IMR-90 (cell line): ENCODE measurements around the gene FASTKD1. TPM values are rescaled to one million over a fixed set of nuclear protein-coding genes. Genes with fewer than 3 reads are reported as not detected.

Experiments used
- ATAC-seq: fragments of 200-7000 bp; cut with Tn5 transposase; 2 replicates; pipeline ENCODE4 v1.9.1; 2020; ENCODE audit warnings: low read depth, mild to moderate bottlenecking, moderate library complexity
- BruUV-seq: library from RNA; stranded (reverse); fragments of 400-500 nt; replicated peaks from 2 replicates; lab custom pipeline; 2021; lab: Mats Ljungman, UMichigan
- CTCF ChIA-PET: fragments of 300-600 bp; formaldehyde crosslinking; extraction: SDS; loops from one replicate; lab custom pipeline; 2021; ENCODE audit warnings: antibody characterized with exemption; lab: Yijun Ruan, JAX
- POLR2A ChIA-PET: fragments of 300-600 bp; sonication (Branson Sonifier 250); formaldehyde crosslinking; loops from one replicate; lab custom pipeline; 2022; ENCODE audit warnings: antibody characterized with exemption; ENCODE audit not compliant: unreplicated experiment; lab: Charles Lee
- DNase-seq: peaks from one replicate; pipeline ENCODE4 v3.0.0; 2013
- H2AFZ ChIP-seq: replicated peaks from 2 replicates; pipeline ENCODE3; 2013; ENCODE audit warnings: low read length, mild to moderate bottlenecking; ENCODE audit not compliant: poor library complexity
- H2AK5ac ChIP-seq: 2 replicates; pipeline ENCODE4 v1.6.1; 2013; ENCODE audit warnings: low read depth, low read length, inconsistent platforms
- H2AK9ac ChIP-seq: replicated peaks from 2 replicates; pipeline ENCODE3; 2013; ENCODE audit warnings: mild to moderate bottlenecking, low read depth, low read length, moderate library complexity; ENCODE audit not compliant: poor library complexity
- H2BK120ac ChIP-seq: 2 replicates; pipeline ENCODE4 v1.6.1; 2013; ENCODE audit warnings: low read depth, low read length, inconsistent platforms
- H2BK15ac ChIP-seq: 3 replicates; pipeline ENCODE4 v1.6.1; 2013; ENCODE audit warnings: low read depth, low read length, inconsistent platforms
- H2BK20ac ChIP-seq: 2 replicates; pipeline ENCODE4 v1.6.1; 2013; ENCODE audit warnings: low read depth, mild to moderate bottlenecking, inconsistent platforms, low read length, moderate library complexity
- H2BK5ac ChIP-seq: 2 replicates; pipeline ENCODE4 v1.6.1; 2013; ENCODE audit warnings: mild to moderate bottlenecking, low read depth, low read length, inconsistent platforms; ENCODE audit not compliant: poor library complexity, severe bottlenecking
- H3K14ac ChIP-seq: replicated peaks from 2 replicates; pipeline ENCODE4 v1.6.1; 2013; ENCODE audit warnings: low read depth, low read length, inconsistent platforms
- H3K18ac ChIP-seq: 2 replicates; pipeline ENCODE4 v1.6.1; 2013; ENCODE audit warnings: low read depth, low read length, control low read depth
- H3K23ac ChIP-seq: 2 replicates; pipeline ENCODE4 v1.6.1; 2013; ENCODE audit warnings: low read depth, low read length, inconsistent platforms
- H3K27ac ChIP-seq: 2 replicates; pipeline ENCODE4 v1.5.1; 2013; ENCODE audit warnings: mild to moderate bottlenecking, control low read depth, low read length; ENCODE audit not compliant: insufficient read depth
- H3K27me3 ChIP-seq: 2 replicates; pipeline ENCODE4 v1.6.1; 2013; ENCODE audit warnings: low read length; ENCODE audit not compliant: control insufficient read depth, insufficient read depth
- H3K36me3 ChIP-seq: 2 replicates; pipeline ENCODE4 v1.6.1; 2013; ENCODE audit warnings: low read length, mixed read lengths; ENCODE audit not compliant: control insufficient read depth, insufficient read depth
- H3K4ac ChIP-seq: 2 replicates; pipeline ENCODE4 v1.6.1; 2013; ENCODE audit warnings: low read depth, low read length, inconsistent platforms
- H3K4me1 ChIP-seq: 2 replicates; pipeline ENCODE4 v1.6.1; 2013; ENCODE audit warnings: low read length, mixed read lengths; ENCODE audit not compliant: control insufficient read depth, insufficient read depth
- H3K4me2 ChIP-seq: 2 replicates; pipeline ENCODE4 v1.6.1; 2013; ENCODE audit warnings: low read depth, mild to moderate bottlenecking, control low read depth, low read length, moderate library complexity
- H3K4me3 ChIP-seq: 2 replicates; pipeline ENCODE4 v1.5.1; 2013; ENCODE audit warnings: low read depth, mild to moderate bottlenecking, control low read depth, low read length, moderate library complexity; ENCODE audit not compliant: insufficient read depth
- H3K56ac ChIP-seq: 2 replicates; pipeline ENCODE4 v1.6.1; 2013; ENCODE audit warnings: low read length, inconsistent platforms; ENCODE audit not compliant: insufficient read depth; ENCODE audit errors: extremely low read depth
- H3K79me1 ChIP-seq, 2 experiments: 2 replicates each; pipeline ENCODE4 v1.6.1; 2013; ENCODE audit warnings: low read length in 2 of 2, inconsistent platforms in 1 of 2, low read depth in 1 of 2
- H3K9ac ChIP-seq: 2 replicates; pipeline ENCODE4 v1.6.1; 2013; ENCODE audit warnings: low read depth, low read length, control low read depth
- H3K9me1 ChIP-seq: 2 replicates; pipeline ENCODE4 v1.6.1; 2013; ENCODE audit warnings: low read length, inconsistent platforms; ENCODE audit not compliant: insufficient read depth
- H3K9me3 ChIP-seq: 2 replicates; pipeline ENCODE4 v1.6.1; 2013; ENCODE audit warnings: low read length; ENCODE audit not compliant: control insufficient read depth, insufficient read depth
- H4K20me1 ChIP-seq: 2 replicates; pipeline ENCODE4 v1.6.1; 2013; ENCODE audit warnings: low read length, inconsistent platforms; ENCODE audit not compliant: insufficient read depth
- H4K5ac ChIP-seq: 2 replicates; pipeline ENCODE4 v1.6.1; 2013; ENCODE audit warnings: mild to moderate bottlenecking, low read depth, low read length, control low read depth
- H4K8ac ChIP-seq, 2 experiments: 2 replicates each; pipeline ENCODE4 v1.6.1; 2013; ENCODE audit warnings: low read depth in 2 of 2, low read length in 2 of 2, control low read depth in 1 of 2, inconsistent platforms in 1 of 2
- H4K91ac ChIP-seq: 2 replicates; pipeline ENCODE4 v1.6.1; 2013; ENCODE audit warnings: low read depth, low read length, inconsistent platforms; ENCODE audit not compliant: insufficient read depth
- BHLHE40 ChIP-seq: fragments of 150-350 bp; IDR thresholded peaks from 2 replicates; pipeline ENCODE4 v1.6.1; 2016; ENCODE audit warnings: mild to moderate bottlenecking, low read depth, low read length
- CEBPB ChIP-seq: IDR thresholded peaks from 2 replicates; pipeline ENCODE4 v1.6.1; 2012; ENCODE audit warnings: low read depth, low read length, improper control_type of control experiment
- CHD1 ChIP-seq: IDR thresholded peaks from 2 replicates; pipeline ENCODE4 v1.6.1; 2012; ENCODE audit warnings: low read depth, low read length, improper control_type of control experiment
- CTCF ChIP-seq: conservative IDR thresholded peaks from 2 replicates; pipeline ENCODE4 v1.5.1; 2012; ENCODE audit warnings: mild to moderate bottlenecking, low read depth, low read length, improper control_type of control experiment
- ELK1 ChIP-seq: fragments of 150-350 bp; IDR thresholded peaks from 2 replicates; pipeline ENCODE4 v1.6.1; 2016; ENCODE audit warnings: low read depth, mild to moderate bottlenecking, low read length, moderate library complexity, borderline replicate concordance
- FOS ChIP-seq: fragments of 150-350 bp; IDR thresholded peaks from 2 replicates; pipeline ENCODE4 v1.6.1; 2016; ENCODE audit warnings: low read depth, low read length
- MAFK ChIP-seq: IDR thresholded peaks from 2 replicates; pipeline ENCODE4 v1.6.1; 2012; ENCODE audit warnings: low read depth, low read length, improper control_type of control experiment
- MAZ ChIP-seq: IDR thresholded peaks from 2 replicates; pipeline ENCODE4 v1.6.1; 2012; ENCODE audit warnings: low read depth, mild to moderate bottlenecking, low read length, improper control_type of control experiment, moderate library complexity, borderline replicate concordance
- MXI1 ChIP-seq: IDR thresholded peaks from 2 replicates; pipeline ENCODE4 v1.6.1; 2012; ENCODE audit warnings: low read depth, mild to moderate bottlenecking, low read length, moderate library complexity, borderline replicate concordance
- NFE2L2 ChIP-seq: fragments of 150-350 bp; IDR thresholded peaks from 2 replicates; pipeline ENCODE4 v1.6.1; 2016; ENCODE audit warnings: low read depth, mild to moderate bottlenecking, low read length
- POLR2A ChIP-seq: IDR thresholded peaks from 2 replicates; pipeline ENCODE4 v1.6.1; 2012; ENCODE audit warnings: mild to moderate bottlenecking, low read depth, low read length
- RAD21 ChIP-seq: IDR thresholded peaks from 2 replicates; pipeline ENCODE4 v1.6.1; 2012; ENCODE audit warnings: low read length, improper control_type of control experiment
- RCOR1 ChIP-seq: IDR thresholded peaks from 2 replicates; pipeline ENCODE4 v1.6.1; 2012; ENCODE audit warnings: mild to moderate bottlenecking, low read length, improper control_type of control experiment; ENCODE audit not compliant: insufficient replicate concordance
- RFX5 ChIP-seq: IDR thresholded peaks from 2 replicates; pipeline ENCODE4 v1.8.0; 2012; ENCODE audit warnings: low read depth, mild to moderate bottlenecking, low read length, moderate library complexity
- SMC3 ChIP-seq: fragments of 150-350 bp; IDR thresholded peaks from 2 replicates; pipeline ENCODE4 v1.6.1; 2016; ENCODE audit warnings: low read depth, mild to moderate bottlenecking, antibody characterized with exemption, low read length, moderate library complexity
- USF2 ChIP-seq: fragments of 150-350 bp; IDR thresholded peaks from 2 replicates; pipeline ENCODE4 v1.6.1; 2017; ENCODE audit warnings: mild to moderate bottlenecking, antibody characterized with exemption, low read length, low read depth
- WGBS, 2 experiments: methylation state at CpG; one replicate each; pipeline versions ENCODE4 v1.1.5 to v1.1.7; 2013; ENCODE audit warnings: missing lambda C conversion rate in 2 of 2; ENCODE audit not compliant: insufficient read length in 1 of 2; ENCODE audit errors: extremely low coverage in 2 of 2; 5-methylcytosine and 5-hydroxymethylcytosine counted together
- dilution Hi-C: fragments of 300-500 bp; cut with HindIII; formaldehyde crosslinking; loops from one replicate; pipeline ENCODE4 v1.14.3; 2018; ENCODE audit warnings: low sequenced_read_pairs; ENCODE audit not compliant: unreplicated experiment
- in situ Hi-C: fragments of 300-500 bp; cut with MboI; formaldehyde crosslinking; loops from 3 replicates; pipeline ENCODE4 v1.14.3; 2019; ENCODE audit warnings: low sequenced_read_pairs, inconsistent platforms, mixed read lengths
- intact Hi-C: fragments of 100-400 bp; cut with micrococcal nuclease; formaldehyde crosslinking; loops from 2 replicates; pipeline ENCODE4 v1.10.0; 2022
- polyA plus RNA-seq, 3 experiments: library from polyadenylated mRNA; depleted of rRNA; stranded (reverse); fragments of >200 nt; gene quantifications; 2 replicates each; pipeline ENCODE4 v1.2.3, GENCODE V29; 2012; ENCODE audit warnings: low replicate concordance in 1 of 3
- total RNA-seq: library from RNA; depleted of rRNA; stranded (reverse); fragments of >200 nt; gene quantifications from 2 replicates; pipeline ENCODE4 v1.2.3, GENCODE V29; 2012

Gene FASTKD1
- total and polyA plus RNA-seq, 2 of the 4 experiments (the other 2 are of a cell fraction), result 11.4 to 11.5 TPM

GRCh38 chr2:169579044-169579443, 5.4 kb upstream of the FASTKD1 start:
- no peaks in the 10 kb centered on the region for H4K20me1 ChIP-seq
- no peak overlapping the region for H3K4me2 ChIP-seq
- H2BK20ac ChIP-seq, result no peak overlapping the region
- no peak overlapping the region for H4K8ac ChIP-seq
- H3K4me1 ChIP-seq, result no peaks in the 10 kb centered on the region
- no peak overlapping the region for H2BK5ac ChIP-seq
- no peak overlapping the region for H2BK120ac ChIP-seq
- H3K9ac ChIP-seq, result no peak overlapping the region
- no peaks in the 10 kb centered on the region for H3K9me3 ChIP-seq
- no peak overlapping the region for H3K23ac ChIP-seq
- TF ChIP-seq FOS, result no peak
- TF ChIP-seq RAD21, result no peak
- no peak for TF ChIP-seq POLR2A
- TF ChIP-seq CEBPB, result no peak
- no peak for TF ChIP-seq MXI1
- no peak for TF ChIP-seq RCOR1
- no peak for TF ChIP-seq BHLHE40
- TF ChIP-seq CTCF, result no peak
- TF ChIP-seq RFX5, result no peak
- no peak for TF ChIP-seq MAFK
- no peak for TF ChIP-seq SMC3
- TF ChIP-seq CHD1, result no peak
- no peak for TF ChIP-seq MAZ
- TF ChIP-seq ELK1, result no peak
- no peak for TF ChIP-seq USF2
- TF ChIP-seq NFE2L2, result no peak
- dilution Hi-C loops, result no loop called here
- H3K4me3 ChIP-seq, result no peak overlapping the region
- in situ Hi-C loops, result no loop called here
- ChIA-PET CTCF (no interaction called here), POLR2A (no interaction called here)
- H3K18ac ChIP-seq, result no peak overlapping the region
- ATAC-seq (no peak), DNase-seq (no peak)
- no peak overlapping the region for H3K4ac ChIP-seq
- no peak overlapping the region for H2AK9ac ChIP-seq
- WGBS, 2 experiments, result 65% methylated on average over 2 of the region's 6 CpGs; no CpG with 5 or more reads in 1 of the 2 experiments
- no peak overlapping the region for H4K5ac ChIP-seq
- no TSS peak for BruUV-seq
- H3K9me1 ChIP-seq, result no peaks in the 10 kb centered on the region
- H2AFZ ChIP-seq, result no peak overlapping the region
- no peak overlapping the region for H3K14ac ChIP-seq
- H4K91ac ChIP-seq, result no peak overlapping the region
- intact Hi-C loops, result loop anchor here (10.0 kb wide), 1 partner anchor 216 kb away; the partner anchor contains the start of gene SSB
- H3K36me3 ChIP-seq, result no peaks in the 10 kb centered on the region
- peaks cover 0 to 3% of the 10 kb centered on the region in 2 experiments; a peak in 2 of 4 replicates for H3K79me1 ChIP-seq
- H3K27ac ChIP-seq, result no peak overlapping the region
- H3K56ac ChIP-seq, result no peak overlapping the region
- H3K27me3 ChIP-seq, result no peaks in the 10 kb centered on the region
- no peak overlapping the region for H2BK15ac ChIP-seq
- H2AK5ac ChIP-seq, result no peak overlapping the region
